Neuronal stem cell (in vitro differentiated cells): ENCODE results near the gene BOLA2B.

ENCODE experiments used
- DNase-seq: peaks from one replicate; pipeline ENCODE4 v3.0.0-alpha.2; 2013; ENCODE audit warnings: low spot score
- H2AFZ ChIP-seq: one replicate; pipeline ENCODE4 v1.6.1; 2013; ENCODE audit warnings: mild to moderate bottlenecking, low read length, inconsistent platforms
- H2AK5ac ChIP-seq: 2 replicates; pipeline ENCODE4 v1.6.1; 2013; ENCODE audit warnings: low read depth, mild to moderate bottlenecking, inconsistent platforms, low read length, moderate library complexity, mixed read lengths
- H2BK120ac ChIP-seq: 2 replicates; pipeline ENCODE4 v1.6.1; 2013; ENCODE audit warnings: low read depth, mild to moderate bottlenecking, inconsistent platforms, low read length, moderate library complexity, mixed read lengths
- H2BK12ac ChIP-seq: one replicate; pipeline ENCODE4 v1.6.1; 2013; ENCODE audit warnings: low read length, inconsistent platforms
- H2BK15ac ChIP-seq: 2 replicates; pipeline ENCODE4 v1.6.1; 2013; ENCODE audit warnings: mild to moderate bottlenecking, low read length, inconsistent platforms, mixed read lengths
- H2BK5ac ChIP-seq: one replicate; pipeline ENCODE4 v1.6.1; 2013; ENCODE audit warnings: inconsistent platforms, mild to moderate bottlenecking, low read length, moderate library complexity
- H3K14ac ChIP-seq: one replicate; pipeline ENCODE4 v1.6.1; 2013; ENCODE audit warnings: low read length, inconsistent platforms
- H3K18ac ChIP-seq: 2 replicates; pipeline ENCODE4 v1.6.1; 2013; ENCODE audit warnings: low read length, inconsistent platforms
- H3K23ac ChIP-seq: 2 replicates; pipeline ENCODE4 v1.6.1; 2013; ENCODE audit warnings: low read depth, mild to moderate bottlenecking, mixed read lengths, low read length, inconsistent platforms; ENCODE audit not compliant: poor library complexity
- H3K27ac ChIP-seq: replicated peaks from 3 replicates; pipeline ENCODE4 v1.5.1; 2013; ENCODE audit warnings: low read length, inconsistent platforms
- H3K27me3 ChIP-seq, 3 experiments: 2 replicates each; pipeline ENCODE4 v1.6.1; 2013; ENCODE audit warnings: low read length in 3 of 3, mild to moderate bottlenecking in 2 of 3, inconsistent platforms in 1 of 3, low read depth in 1 of 3, mixed read lengths in 1 of 3, moderate library complexity in 1 of 3; ENCODE audit not compliant: control insufficient read depth in 3 of 3, insufficient read depth in 3 of 3
- H3K36me3 ChIP-seq, 2 donors: replicated peaks in 1 of 2; 2 replicates each; pipeline ENCODE4 v1.6.1; 2013; ENCODE audit warnings: low read length in 2 of 2; ENCODE audit not compliant: control insufficient read depth in 2 of 2, insufficient read depth in 2 of 2
- H3K4ac ChIP-seq: 2 replicates; pipeline ENCODE4 v1.6.1; 2013; ENCODE audit warnings: inconsistent platforms, mild to moderate bottlenecking, low read length, moderate library complexity
- H3K4me1 ChIP-seq, 2 donors: 1 replicate in 1 of 2; 2 replicates in 1 of 2; pipeline ENCODE4 v1.6.1; 2013; ENCODE audit warnings: low read length in 2 of 2, low read depth in 1 of 2; ENCODE audit not compliant: control insufficient read depth in 2 of 2, insufficient read depth in 1 of 2
- H3K4me2 ChIP-seq: one replicate; pipeline ENCODE4 v1.6.1; 2013; ENCODE audit warnings: mild to moderate bottlenecking, low read length, inconsistent platforms; ENCODE audit not compliant: insufficient read depth, poor library complexity, severe bottlenecking
- H3K4me3 ChIP-seq, 2 donors: 2 replicates each; pipeline ENCODE4 v1.5.1; 2013; ENCODE audit warnings: low read length in 2 of 2, mild to moderate bottlenecking in 2 of 2, inconsistent platforms in 1 of 2, moderate library complexity in 1 of 2
- H3K79me1 ChIP-seq: one replicate; pipeline ENCODE4 v1.6.1; 2013; ENCODE audit warnings: low read depth, mild to moderate bottlenecking, inconsistent platforms, low read length, moderate library complexity
- H3K9ac ChIP-seq: one replicate; pipeline ENCODE4 v1.6.1; 2013; ENCODE audit warnings: mild to moderate bottlenecking, low read depth, low read length, inconsistent platforms; ENCODE audit not compliant: poor library complexity
- H3K9me3 ChIP-seq, 2 donors: replicated peaks in 1 of 2; 2 replicates each; pipeline versions ENCODE3 to v1.6.1; 2013; ENCODE audit warnings: low read length in 2 of 2, mild to moderate bottlenecking in 2 of 2, inconsistent platforms in 1 of 2, low read depth in 1 of 2, mixed read lengths in 1 of 2, moderate library complexity in 1 of 2; ENCODE audit not compliant: control insufficient read depth in 2 of 2, insufficient read depth in 1 of 2
- H4K8ac ChIP-seq: one replicate; pipeline ENCODE4 v1.6.1; 2013; ENCODE audit warnings: low read depth, mild to moderate bottlenecking, inconsistent platforms, low read length, moderate library complexity
- H4K91ac ChIP-seq: one replicate; pipeline ENCODE4 v1.6.1; 2013; ENCODE audit warnings: low read length, low read depth, mild to moderate bottlenecking, inconsistent platforms; ENCODE audit not compliant: poor library complexity
- WGBS, 2 donors: extraction: QIAGEN DNeasy Blood & Tissue Kit; methylation state at CpG; one replicate each; pipeline ENCODE4 v1.1.7; 2013; ENCODE audit warnings: missing lambda C conversion rate in 2 of 2, mixed read lengths in 1 of 2; ENCODE audit not compliant: insufficient read length in 2 of 2, insufficient replicate concordance in 1 of 2; ENCODE audit errors: extremely low coverage in 2 of 2; 5-methylcytosine and 5-hydroxymethylcytosine counted together

BOLA2B gene

DNA sequence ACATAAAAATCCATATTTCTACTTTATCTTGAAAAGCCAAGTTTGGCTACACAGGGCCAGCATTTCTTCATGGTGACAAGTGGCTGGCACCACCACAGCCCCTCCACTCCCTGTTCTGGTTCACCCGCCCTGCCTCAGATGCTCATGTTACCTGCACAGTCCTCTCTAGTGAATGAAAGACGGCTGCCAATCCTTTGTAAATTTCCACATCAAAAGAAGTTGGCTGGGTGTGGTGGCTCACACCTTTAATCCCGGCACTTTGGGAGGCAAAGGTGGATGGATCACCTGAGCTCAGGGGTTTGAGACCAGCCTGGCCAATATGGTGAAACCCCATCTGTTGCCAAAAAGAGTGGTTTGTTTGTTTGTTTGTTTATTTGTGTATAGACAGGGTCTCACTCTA lies 29.9 kb downstream of the BOLA2B start:
- no peak for DNase-seq
- Histone ChIP-seq H3K14ac (no peak overlapping the region), H2AFZ (no peak overlapping the region), H3K9ac (no peak overlapping the region), H4K8ac (no peak overlapping the region), H2BK120ac (no peak overlapping the region), H3K36me3 (no peaks in the 10 kb centered on the region), H2BK15ac (no peak overlapping the region), H3K23ac (no peak overlapping the region), H3K27me3 (peaks cover 0 to 3% (median 2%) of the 10 kb centered on the region in 3 experiments), H3K18ac (no peak overlapping the region), H3K27ac (no peak overlapping the region), H2AK5ac (no peak overlapping the region), H2BK5ac (no peak overlapping the region), H3K9me3 (no peaks in the 10 kb centered on the region), H3K4ac (no peak overlapping the region), H3K4me2 (no peak overlapping the region), H3K4me1 (no peaks in the 10 kb centered on the region), H3K79me1 (no peaks in the 10 kb centered on the region), H2BK12ac (no peak overlapping the region), H4K91ac (no peak overlapping the region), H3K4me3 (no peak overlapping the region)
- WGBS, 2 donors: no CpG with 5 or more reads among the region's 3 CpGs

DNA sequence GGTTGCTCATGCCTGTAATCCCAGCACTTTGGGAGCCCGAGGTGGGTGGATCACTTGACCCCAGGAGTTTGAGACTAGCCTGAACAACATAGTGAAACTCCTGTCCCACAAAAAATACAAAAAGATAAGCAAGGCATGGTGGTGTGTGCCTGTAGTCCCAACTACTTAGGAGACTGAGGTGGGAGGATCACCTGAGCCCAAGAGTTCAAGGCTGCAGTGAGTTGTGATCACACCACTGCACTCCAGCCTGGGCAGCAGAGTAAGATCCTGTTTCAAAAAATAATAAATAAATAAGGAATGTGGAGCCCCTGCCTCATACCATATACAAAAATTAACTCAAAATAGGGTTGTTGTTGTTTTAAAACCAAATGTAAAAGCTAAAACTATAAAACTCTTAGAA lies 36.3 kb downstream of the BOLA2B start:
- Histone ChIP-seq H4K91ac (no peak overlapping the region), H3K18ac (no peak overlapping the region), H2BK12ac (no peak overlapping the region), H2BK5ac (no peak overlapping the region), H4K8ac (no peak overlapping the region), H3K27ac (no peak overlapping the region), H3K4me3 (no peak overlapping the region), H3K9ac (no peak overlapping the region), H3K4me1 (no peaks in the 10 kb centered on the region), H3K27me3 (peaks cover 0 to 3% (median 0%) of the 10 kb centered on the region in 3 experiments), H3K4ac (no peak overlapping the region), H2BK120ac (no peak overlapping the region), H3K79me1 (no peaks in the 10 kb centered on the region), H2AFZ (no peak overlapping the region), H2AK5ac (no peak overlapping the region), H2BK15ac (no peak overlapping the region), H3K14ac (no peak overlapping the region), H3K9me3 (no peaks in the 10 kb centered on the region), H3K36me3 (no peaks in the 10 kb centered on the region), H3K4me2 (no peak overlapping the region), H3K23ac (no peak overlapping the region)
- no CpG with 5 or more reads among the region's 1 CpG for WGBS, 2 donors
- DNase-seq: no peak

DNA sequence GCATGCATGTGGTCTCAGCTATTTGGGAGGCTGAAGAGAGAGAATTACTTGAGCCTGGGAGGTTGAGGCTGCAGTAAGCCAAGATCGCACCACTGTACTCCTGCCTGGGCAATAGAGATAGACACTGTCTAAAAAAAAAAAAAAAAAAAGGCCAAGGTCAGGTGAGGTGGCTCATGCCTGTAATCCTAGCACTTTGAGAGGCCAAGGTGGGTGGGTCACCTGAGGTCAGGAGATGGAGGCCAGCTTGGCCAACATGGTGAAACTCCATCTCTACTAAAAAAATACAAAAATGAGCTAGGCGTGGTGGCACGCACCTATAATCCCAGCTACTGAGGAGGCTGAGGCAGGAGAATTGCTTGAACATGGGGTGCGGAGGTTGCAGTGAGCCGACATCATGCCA lies 38.3 kb downstream of the BOLA2B start:
- no peak overlapping the region for H4K8ac ChIP-seq
- no peak overlapping the region for H3K4ac ChIP-seq
- H2AK5ac ChIP-seq: no peak overlapping the region
- no peaks in the 10 kb centered on the region for H3K9me3 ChIP-seq
- H3K36me3 ChIP-seq: no peaks in the 10 kb centered on the region
- H2BK5ac ChIP-seq: no peak overlapping the region
- no peaks in the 10 kb centered on the region for H3K79me1 ChIP-seq
- H3K4me1 ChIP-seq: no peaks in the 10 kb centered on the region
- H3K27me3 ChIP-seq: no peaks in the 10 kb centered on the region
- H2AFZ ChIP-seq: no peak overlapping the region
- no peak overlapping the region for H3K9ac ChIP-seq
- no peak overlapping the region for H3K27ac ChIP-seq
- H3K18ac ChIP-seq: no peak overlapping the region
- H3K4me3 ChIP-seq: no peak overlapping the region
- no peak overlapping the region for H3K23ac ChIP-seq
- no peak overlapping the region for H2BK12ac ChIP-seq
- H2BK120ac ChIP-seq: no peak overlapping the region
- H2BK15ac ChIP-seq: no peak overlapping the region
- no CpG with 5 or more reads among the region's 5 CpGs for WGBS, 2 donors
- H4K91ac ChIP-seq: no peak overlapping the region
- DNase-seq: no peak
- H3K14ac ChIP-seq: no peak overlapping the region
- no peak overlapping the region for H3K4me2 ChIP-seq

GRCh38 chr16:30152517-30152916 lies 40.9 kb downstream of the BOLA2B start:
- no peak for DNase-seq
- H3K4me1 ChIP-seq: no peaks in the 10 kb centered on the region
- H3K4me3 ChIP-seq: no peak overlapping the region
- no peak overlapping the region for H2BK120ac ChIP-seq
- H3K9me3 ChIP-seq: no peaks in the 10 kb centered on the region
- no peaks in the 10 kb centered on the region for H3K27me3 ChIP-seq
- H3K27ac ChIP-seq: no peak overlapping the region
- H3K18ac ChIP-seq: no peak overlapping the region
- no peak overlapping the region for H4K8ac ChIP-seq
- H4K91ac ChIP-seq: no peak overlapping the region
- H2BK15ac ChIP-seq: no peak overlapping the region
- H3K4me2 ChIP-seq: no peak overlapping the region
- H2AK5ac ChIP-seq: no peak overlapping the region
- no peak overlapping the region for H2AFZ ChIP-seq
- H3K79me1 ChIP-seq: no peaks in the 10 kb centered on the region
- no peak overlapping the region for H2BK12ac ChIP-seq
- WGBS, 2 donors: no CpG with 5 or more reads among the region's 9 CpGs
- no peaks in the 10 kb centered on the region for H3K36me3 ChIP-seq
- H2BK5ac ChIP-seq: no peak overlapping the region
- H3K4ac ChIP-seq: no peak overlapping the region
- H3K14ac ChIP-seq: no peak overlapping the region
- no peak overlapping the region for H3K9ac ChIP-seq
- no peak overlapping the region for H3K23ac ChIP-seq
